OCI-LY7 (cell line): ENCODE data around the gene SYT9. TPM values are rescaled to one million over a fixed set of nuclear protein-coding genes. Genes with fewer than 3 reads are reported as not detected.

ENCODE experiments used
- BruUV-seq: library from RNA; stranded (reverse); fragments of 400-500 nt; replicated peaks from 2 replicates; lab custom pipeline; 2021; lab: Mats Ljungman, UMichigan
- CTCF ChIA-PET: fragments of 300-600 bp; sonication (Branson Sonifier 250); formaldehyde crosslinking; loops from one replicate; lab custom pipeline; 2022; ENCODE audit warnings: antibody characterized with exemption; ENCODE audit not compliant: unreplicated experiment; lab: Charles Lee
- POLR2A ChIA-PET: fragments of 300-600 bp; sonication (Branson Sonifier 250); formaldehyde crosslinking; loops from one replicate; lab custom pipeline; 2022; ENCODE audit warnings: antibody characterized with exemption; lab: Charles Lee
- DNase-seq: peaks from one replicate; pipeline ENCODE4 v3.0.0-alpha.2; 2015; ENCODE audit warnings: low spot score
- H2AFZ ChIP-seq: fragments of 200-600 bp; sonication (generic), shearing (Covaris generic); 2 replicates; pipeline ENCODE4 v1.6.1; 2014; ENCODE audit warnings: mild to moderate bottlenecking, antibody characterized with exemption, low read length, moderate library complexity
- H3K27ac ChIP-seq: fragments of 200-600 bp; sonication (generic); 2 replicates; pipeline ENCODE4 v1.5.1; 2014; ENCODE audit warnings: mixed run types, low read depth, mild to moderate bottlenecking, moderate library complexity, low read length, inconsistent platforms; ENCODE audit not compliant: poor library complexity, severe bottlenecking
- H3K36me3 ChIP-seq: fragments of 200-600 bp; sonication (generic); 2 replicates; pipeline ENCODE4 v1.6.1; 2014; ENCODE audit warnings: mild to moderate bottlenecking, antibody characterized with exemption, low read length, moderate library complexity, mixed read lengths; ENCODE audit not compliant: insufficient read depth
- H3K4me1 ChIP-seq: fragments of 200-600 bp; sonication (generic); 2 replicates; pipeline ENCODE4 v1.5.1; 2014; ENCODE audit warnings: mild to moderate bottlenecking, low read length; ENCODE audit not compliant: insufficient read depth, poor library complexity, severe bottlenecking
- H3K4me2 ChIP-seq: fragments of 200-600 bp; sonication (generic); 2 replicates; pipeline ENCODE4 v1.6.1; 2014; ENCODE audit warnings: mild to moderate bottlenecking, low read length
- H3K4me3 ChIP-seq: fragments of 200-600 bp; sonication (generic); 2 replicates; pipeline ENCODE4 v1.5.1; 2014; ENCODE audit warnings: mild to moderate bottlenecking, low read depth, low read length; ENCODE audit not compliant: poor library complexity, severe bottlenecking
- H3K79me2 ChIP-seq: fragments of 200-600 bp; sonication (generic); 2 replicates; pipeline ENCODE4 v1.6.1; 2016; ENCODE audit warnings: low read depth, mild to moderate bottlenecking, low read length, moderate library complexity, mixed read lengths; ENCODE audit not compliant: insufficient read depth
- H3K9me2 ChIP-seq: fragments of 200-600 bp; sonication (generic); 2 replicates; pipeline ENCODE4 v1.6.1; 2016; ENCODE audit warnings: mild to moderate bottlenecking, low read length, mixed read lengths; ENCODE audit not compliant: insufficient read depth
- H3K9me3 ChIP-seq: fragments of 200-600 bp; sonication (generic); 2 replicates; pipeline ENCODE4 v1.6.1; 2014; ENCODE audit warnings: mild to moderate bottlenecking, mixed run types, low read length, mixed read lengths
- H4K20me1 ChIP-seq: fragments of 200-600 bp; sonication (generic); 2 replicates; pipeline ENCODE4 v1.6.1; 2014; ENCODE audit warnings: mild to moderate bottlenecking, antibody characterized with exemption, low read length, moderate library complexity, mixed read lengths; ENCODE audit not compliant: insufficient read depth
- EZH2phosphoT487 ChIP-seq: fragments of 200-600 bp; sonication (generic); IDR thresholded peaks from 2 replicates; pipeline ENCODE4 v1.6.1; 2018; ENCODE audit warnings: low read depth, borderline replicate concordance, mild to moderate bottlenecking, mixed run types, antibody characterized with exemption, low read length, moderate library complexity, mixed read lengths
- intact Hi-C: fragments of 100-400 bp; cut with micrococcal nuclease; formaldehyde crosslinking; loops from one replicate; pipeline ENCODE4 v1.10.0; 2022; ENCODE audit not compliant: unreplicated experiment
- total RNA-seq, 2 experiments: library from RNA; depleted of rRNA in 1 of 2; stranded (reverse); fragments of >200 nt in 1 of 2; shearing (Covaris generic) in 1 of 2; gene quantifications; 2 replicates each; pipeline ENCODE4 v1.2.3, GENCODE V29; 2014 to 2022
- TF ChIP-seq, protein P1 (sequence below): fragments of 200-600 bp; sonication (generic); conservative IDR thresholded peaks from 2 replicates; pipeline ENCODE4 v1.5.1; 2014; ENCODE audit warnings: mild to moderate bottlenecking, antibody characterized with exemption, low read length, moderate library complexity, mixed read lengths

Gene SYT9
- total RNA-seq, 2 experiments from 2014 or later = 0.19 TPM; not detected in 1

DNA sequence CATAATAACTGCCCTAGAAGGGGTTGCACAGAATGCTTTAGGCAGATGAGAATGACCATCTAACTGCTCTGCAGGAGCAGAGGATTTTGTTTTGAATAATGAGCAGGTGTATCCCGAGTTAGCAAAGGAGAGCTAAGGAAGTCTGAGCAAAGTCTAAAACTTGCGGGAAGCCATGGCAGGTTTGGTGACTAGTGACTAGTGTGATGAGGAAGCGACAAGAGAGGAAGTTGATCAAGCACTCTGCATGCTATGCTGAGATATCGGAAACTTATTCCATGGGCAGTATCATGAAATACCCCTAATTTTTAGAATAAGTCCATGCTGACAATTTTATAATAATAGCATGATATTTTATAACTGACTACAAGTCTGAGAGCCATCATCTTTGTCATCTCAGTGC, 246.5 kb downstream of the SYT9 start:
- Histone ChIP-seq H3K27ac (no peak overlapping the region), H2AFZ (no peak overlapping the region), H3K9me2 (no peaks in the 10 kb centered on the region), H3K79me2 (no peaks in the 10 kb centered on the region), H3K4me2 (no peak overlapping the region), H3K9me3 (no peaks in the 10 kb centered on the region), H3K36me3 (no peaks in the 10 kb centered on the region), H3K4me3 (no peak overlapping the region), H3K4me1 (peaks cover 25% of the 10 kb centered on the region), H4K20me1 (no peaks in the 10 kb centered on the region)
- CTCF ChIA-PET = interaction anchor here (1.4 kb wide), 1 partner anchor 13 kb away, joined by 3 read pairs; no protein-coding TSS in a partner anchor
- BruUV-seq = no TSS peak
- POLR2A ChIA-PET = interaction anchor here (0.6 to 1.7 kb wide), 4 partner anchors 15 to 396 kb away, joined by 3 to 5 read pairs (median 4); partner anchors contain the start of gene PPFIBP2
- intact Hi-C loops = no loop called here
- no peak for DNase-seq
- TF ChIP-seq, protein P1, sequence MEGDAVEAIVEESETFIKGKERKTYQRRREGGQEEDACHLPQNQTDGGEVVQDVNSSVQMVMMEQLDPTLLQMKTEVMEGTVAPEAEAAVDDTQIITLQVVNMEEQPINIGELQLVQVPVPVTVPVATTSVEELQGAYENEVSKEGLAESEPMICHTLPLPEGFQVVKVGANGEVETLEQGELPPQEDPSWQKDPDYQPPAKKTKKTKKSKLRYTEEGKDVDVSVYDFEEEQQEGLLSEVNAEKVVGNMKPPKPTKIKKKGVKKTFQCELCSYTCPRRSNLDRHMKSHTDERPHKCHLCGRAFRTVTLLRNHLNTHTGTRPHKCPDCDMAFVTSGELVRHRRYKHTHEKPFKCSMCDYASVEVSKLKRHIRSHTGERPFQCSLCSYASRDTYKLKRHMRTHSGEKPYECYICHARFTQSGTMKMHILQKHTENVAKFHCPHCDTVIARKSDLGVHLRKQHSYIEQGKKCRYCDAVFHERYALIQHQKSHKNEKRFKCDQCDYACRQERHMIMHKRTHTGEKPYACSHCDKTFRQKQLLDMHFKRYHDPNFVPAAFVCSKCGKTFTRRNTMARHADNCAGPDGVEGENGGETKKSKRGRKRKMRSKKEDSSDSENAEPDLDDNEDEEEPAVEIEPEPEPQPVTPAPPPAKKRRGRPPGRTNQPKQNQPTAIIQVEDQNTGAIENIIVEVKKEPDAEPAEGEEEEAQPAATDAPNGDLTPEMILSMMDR = no peak
- TF ChIP-seq EZH2phosphoT487 = no peak

DNA sequence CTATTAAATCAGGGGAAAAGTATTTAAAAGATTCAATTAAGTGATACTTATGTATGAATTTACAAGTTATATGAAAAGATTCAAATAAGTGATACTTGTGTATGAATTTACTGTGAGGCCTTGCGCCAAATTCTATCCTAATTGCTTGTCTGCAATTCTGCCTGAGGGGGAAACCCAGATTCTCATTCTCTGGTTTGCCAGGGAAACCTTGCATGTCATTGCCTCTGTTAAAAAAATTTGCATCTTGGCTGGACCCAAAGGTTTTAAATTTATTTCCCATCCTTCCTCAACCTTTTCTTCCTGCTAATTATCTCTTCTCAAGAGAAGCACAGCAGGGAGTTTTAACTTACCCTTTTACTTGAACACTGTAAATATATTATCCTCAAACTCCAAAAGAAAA, 247.4 kb downstream of the SYT9 start:
- ChIA-PET CTCF (no interaction called here), POLR2A (no interaction called here)
- Histone ChIP-seq H3K27ac (no peak overlapping the region), H3K79me2 (no peaks in the 10 kb centered on the region), H2AFZ (no peak overlapping the region), H3K4me3 (no peak overlapping the region), H3K4me1 (peaks cover 20% of the 10 kb centered on the region), H3K9me3 (no peaks in the 10 kb centered on the region), H3K4me2 (no peak overlapping the region), H3K9me2 (no peaks in the 10 kb centered on the region), H4K20me1 (no peaks in the 10 kb centered on the region), H3K36me3 (no peaks in the 10 kb centered on the region)
- no peak for DNase-seq
- intact Hi-C loops = no loop called here
- TF ChIP-seq EZH2phosphoT487 = no peak
- TF ChIP-seq, protein P1 = no peak
- BruUV-seq = no TSS peak

DNA sequence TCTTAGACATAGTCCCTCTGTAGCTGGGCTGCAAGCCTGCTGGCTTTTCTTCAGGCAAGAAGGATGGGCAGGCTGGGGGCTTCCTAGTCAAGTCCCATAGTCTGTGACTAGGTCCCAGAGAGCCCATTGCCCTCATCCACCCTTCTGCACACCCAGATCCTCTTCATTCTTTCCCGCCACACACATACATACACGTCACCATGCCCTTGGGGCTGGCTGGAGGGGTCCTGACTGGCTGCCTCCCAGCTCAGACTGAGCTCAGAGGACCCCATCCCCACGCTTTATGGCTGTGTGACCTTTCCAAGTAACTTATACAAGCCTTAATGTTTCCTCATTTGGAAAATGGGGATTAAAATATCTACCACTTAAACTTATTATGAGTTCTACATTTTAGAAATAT, 248.5 kb downstream of the SYT9 start:
- no peak overlapping the region for H3K4me3 ChIP-seq
- H4K20me1 ChIP-seq = no peaks in the 10 kb centered on the region
- POLR2A ChIA-PET = interaction anchor here (2.6 kb wide), 1 partner anchor 11 kb away, joined by 12 read pairs; no protein-coding TSS in a partner anchor
- H3K4me1 ChIP-seq = peaks cover 20% of the 10 kb centered on the region
- TF ChIP-seq EZH2phosphoT487 = no peak
- TF ChIP-seq, protein P1 = no peak
- H3K27ac ChIP-seq = no peak overlapping the region
- H3K36me3 ChIP-seq = no peaks in the 10 kb centered on the region
- no peaks in the 10 kb centered on the region for H3K9me2 ChIP-seq
- H3K79me2 ChIP-seq = no peaks in the 10 kb centered on the region
- no TSS peak for BruUV-seq
- intact Hi-C loops = no loop called here
- DNase-seq = no peak
- H3K4me2 ChIP-seq = no peak overlapping the region
- CTCF ChIA-PET = no interaction called here
- no peak overlapping the region for H2AFZ ChIP-seq
- H3K9me3 ChIP-seq = no peaks in the 10 kb centered on the region
